Body of pancreas (tissue), 4 donors: ENCODE measurements around the gene TMEM109.

Source experiments
- POLR2A ChIP-seq, 3 donors: fragments of 450-650 bp; IDR thresholded peaks; one replicate each; pipeline ENCODE4 v1.6.1; 2016; ENCODE audit warnings: antibody characterized with exemption in 3 of 3, mild to moderate bottlenecking in 2 of 3
- TF ChIP-seq, protein P1 (sequence below), 7 experiments: fragments of 450-650 bp in 4 of 7; fragments of 200-600 bp in 3 of 7; sonication (generic) in 3 of 7; IDR thresholded peaks; one replicate each; pipeline ENCODE4 v1.5.1; 2016 to 2019; ENCODE audit warnings: antibody characterized with exemption in 7 of 7

- TF ChIP-seq POLR2A (IDR thresholded peaks at IDR 0.05): no peak
- TF ChIP-seq, protein P1, sequence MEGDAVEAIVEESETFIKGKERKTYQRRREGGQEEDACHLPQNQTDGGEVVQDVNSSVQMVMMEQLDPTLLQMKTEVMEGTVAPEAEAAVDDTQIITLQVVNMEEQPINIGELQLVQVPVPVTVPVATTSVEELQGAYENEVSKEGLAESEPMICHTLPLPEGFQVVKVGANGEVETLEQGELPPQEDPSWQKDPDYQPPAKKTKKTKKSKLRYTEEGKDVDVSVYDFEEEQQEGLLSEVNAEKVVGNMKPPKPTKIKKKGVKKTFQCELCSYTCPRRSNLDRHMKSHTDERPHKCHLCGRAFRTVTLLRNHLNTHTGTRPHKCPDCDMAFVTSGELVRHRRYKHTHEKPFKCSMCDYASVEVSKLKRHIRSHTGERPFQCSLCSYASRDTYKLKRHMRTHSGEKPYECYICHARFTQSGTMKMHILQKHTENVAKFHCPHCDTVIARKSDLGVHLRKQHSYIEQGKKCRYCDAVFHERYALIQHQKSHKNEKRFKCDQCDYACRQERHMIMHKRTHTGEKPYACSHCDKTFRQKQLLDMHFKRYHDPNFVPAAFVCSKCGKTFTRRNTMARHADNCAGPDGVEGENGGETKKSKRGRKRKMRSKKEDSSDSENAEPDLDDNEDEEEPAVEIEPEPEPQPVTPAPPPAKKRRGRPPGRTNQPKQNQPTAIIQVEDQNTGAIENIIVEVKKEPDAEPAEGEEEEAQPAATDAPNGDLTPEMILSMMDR (IDR thresholded peaks at IDR 0.05): no peak
Observed at GRCh38 chr11:60942970-60943565, 29.1 kb downstream of the TMEM109 start.
